ENCODE data around the gene CDK10. TPM values are rescaled to one million over a fixed set of nuclear protein-coding genes. Genes with fewer than 3 reads are reported as not detected.
A peak's percentile ranks its signal among the peaks of the same experiment; 100 is the strongest.

The CDK10 gene
- total RNA-seq, 2 experiments from 2014 or later: 80.5 to 94.2 TPM

DNA sequence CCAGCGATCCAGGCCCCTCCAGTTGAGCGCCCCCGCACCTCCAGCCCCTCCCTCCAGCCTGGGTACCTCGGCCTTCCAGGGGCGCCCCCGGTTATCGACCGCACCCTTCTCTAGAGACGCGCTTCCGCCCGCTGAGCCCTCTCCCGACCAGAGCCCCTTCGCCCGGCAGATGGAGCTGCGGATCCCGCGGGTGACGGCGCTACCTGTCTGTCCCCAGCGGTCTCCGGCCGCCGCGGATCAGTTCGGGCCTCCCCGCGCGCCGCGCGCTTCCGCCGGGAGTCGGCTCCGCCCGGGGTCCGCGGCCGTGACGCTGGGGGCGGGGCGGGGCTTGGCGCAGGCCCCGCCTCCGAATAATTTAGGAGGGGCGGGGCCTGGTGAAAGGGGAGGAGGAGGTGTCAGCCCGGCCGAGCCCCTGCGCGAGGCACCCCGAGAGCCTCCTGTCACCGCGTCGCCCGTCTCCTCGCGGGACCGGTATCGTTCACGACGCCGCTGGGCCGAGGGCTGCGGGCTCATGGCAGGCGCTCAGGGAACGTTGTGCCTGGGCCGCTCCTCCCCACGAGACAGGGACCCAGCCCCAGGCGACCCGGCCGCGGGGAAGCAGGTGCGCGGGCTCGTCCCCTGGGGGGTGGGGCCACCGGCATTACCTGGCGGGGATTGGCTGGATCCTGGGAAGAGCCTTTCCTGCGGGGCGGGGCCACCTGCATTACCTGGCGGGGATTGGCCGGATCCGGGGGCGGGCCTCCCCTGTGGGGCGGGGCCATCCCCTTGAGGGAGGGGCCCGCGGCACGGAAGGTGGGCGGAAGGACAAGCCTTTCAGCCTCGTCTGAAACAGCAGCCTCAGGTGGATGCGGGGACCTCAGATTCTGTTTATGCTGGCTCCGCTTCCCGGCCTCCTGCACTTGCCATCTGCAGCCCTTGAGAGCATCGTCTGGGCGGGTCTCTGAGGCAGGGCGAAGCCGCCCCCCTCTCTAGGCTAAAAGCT lies 15.2 kb downstream of the CDK10 start, which contains the start of gene SPATA2L:
TSS of gene SPATA2L (minus strand) at position 281 of the 982 bp plus-strand sequence. CDS start 473 bp downstream, outside the sequence.
- Mint-ChIP-seq H3K36me3 (no peaks in the 10 kb centered on the region), H3K4me3 (peak within 1 kb of the TSS; percentile 66), H3K27me3 (no peaks in the 10 kb centered on the region), H3K4me1 (peaks cover 21% of the 10 kb centered on the region), H3K27ac (peak within 1 kb of the TSS; percentile 73), H3K9me3 (ENCODE audit: low read depth) (no peaks in the 10 kb centered on the region)
- CTCF ChIA-PET: interaction anchor here (0.9 to 7.0 kb wide), 22 partner anchors 11 to 455 kb away, joined by 3 to 93 read pairs (median 6); partner anchors contain the start of genes CDK10 and TCF25
- peak; percentile 82 for ATAC-seq
- peak; percentile 97 for DNase-seq

DNA sequence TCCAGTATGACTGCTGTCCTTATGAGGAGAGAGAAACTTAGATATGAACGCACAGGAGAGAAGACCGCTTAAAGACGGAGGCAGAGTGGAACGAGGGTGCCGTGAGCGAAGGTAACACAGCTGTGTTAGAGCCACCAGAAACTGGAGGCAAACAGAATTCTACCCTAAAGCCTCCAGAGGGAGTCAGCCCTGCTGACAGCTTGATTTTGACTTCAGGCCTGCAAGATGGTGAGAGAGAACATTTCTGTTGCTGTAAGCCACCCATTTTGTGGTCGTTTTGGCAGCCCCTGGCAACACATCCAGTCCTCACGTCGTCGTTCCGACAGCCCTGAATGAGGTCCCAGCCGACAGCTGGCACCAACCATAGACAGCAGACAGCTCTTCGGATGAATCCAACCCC lies 17.8 kb downstream of the CDK10 start:
- H3K9me3 Mint-ChIP-seq (ENCODE audit: low read depth): no peaks in the 10 kb centered on the region
- H3K27ac Mint-ChIP-seq: no peak overlapping the region
- CTCF ChIA-PET: interaction anchor here (0.6 to 9.1 kb wide), 7 partner anchors 16 to 206 kb away, joined by 3 to 100 read pairs (median 4); partner anchors contain the start of gene VPS9D1
- H3K27me3 Mint-ChIP-seq: no peaks in the 10 kb centered on the region
- no peak overlapping the region for H3K4me3 Mint-ChIP-seq
- H3K36me3 Mint-ChIP-seq: no peaks in the 10 kb centered on the region
- DNase-seq (no peak), ATAC-seq (no peak)
- peaks cover 19% of the 10 kb centered on the region for H3K4me1 Mint-ChIP-seq

DNA sequence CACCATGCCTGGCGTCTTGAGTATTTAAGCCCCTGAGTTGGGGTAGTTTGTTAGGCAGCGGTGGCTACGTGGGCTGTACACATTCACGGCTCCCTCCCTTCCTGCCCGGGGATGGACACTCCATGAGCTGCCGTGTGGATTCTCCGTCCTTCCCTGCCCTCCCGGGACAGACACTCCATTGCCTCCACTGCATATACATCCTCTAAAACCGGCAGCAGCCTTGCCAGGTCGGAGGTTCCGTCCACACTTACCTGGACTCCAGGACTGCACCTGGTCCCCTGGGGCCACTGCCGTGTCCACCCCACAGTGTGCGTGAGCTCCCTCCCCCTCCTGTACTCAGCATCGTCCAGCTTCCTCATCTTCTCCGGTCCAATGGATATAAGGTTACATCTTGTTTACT lies 18.5 kb downstream of the CDK10 start:
- no peak overlapping the region for H3K27ac Mint-ChIP-seq
- ATAC-seq: no peak

DNA sequence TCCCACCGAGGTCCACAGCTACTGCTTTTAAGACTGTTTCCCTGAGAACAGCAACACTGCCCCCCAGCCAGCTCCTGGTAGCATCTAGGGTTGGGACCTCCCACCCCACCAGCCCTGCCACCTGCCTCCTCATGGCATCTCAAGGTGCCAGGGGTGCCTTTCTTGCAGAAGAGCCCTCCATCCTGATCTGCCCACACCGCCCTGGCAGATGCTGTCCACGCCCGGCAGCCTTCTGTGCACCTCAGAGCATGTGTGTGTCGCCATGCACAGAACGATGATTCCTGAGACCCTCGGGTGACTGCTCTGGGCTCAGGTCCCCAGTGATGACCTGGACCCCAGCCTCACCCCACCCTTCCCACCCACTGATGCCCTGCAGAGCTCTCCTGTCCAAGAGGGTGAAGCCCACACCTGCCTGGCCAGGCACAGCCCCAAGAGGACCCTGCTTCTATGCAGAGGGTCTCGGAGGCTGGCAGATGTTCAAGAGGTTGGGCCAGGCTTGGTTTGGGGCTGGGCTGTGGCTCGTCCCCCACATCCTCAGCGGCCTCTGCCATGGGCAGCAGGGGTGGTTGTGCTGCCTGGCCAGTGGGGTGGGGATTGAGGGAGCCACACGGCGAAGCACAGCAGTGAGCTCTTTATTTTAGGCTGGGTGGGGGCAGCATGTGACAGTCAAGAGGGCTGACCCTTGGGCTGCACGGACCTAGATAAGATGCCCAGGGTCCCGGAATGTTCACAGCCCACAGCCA lies 20.2 kb downstream of the CDK10 start:
- CTCF ChIA-PET: interaction anchor here (0.6 to 9.1 kb wide), 39 partner anchors 9 to 266 kb away, joined by 3 to 100 read pairs (median 4); partner anchors contain the start of genes CDK10, FANCA and VPS9D1
- Mint-ChIP-seq H3K4me3 (no peak overlapping the region), H3K36me3 (no peaks in the 10 kb centered on the region), H3K9me3 (ENCODE audit: low read depth) (no peaks in the 10 kb centered on the region), H3K27ac (no peak overlapping the region), H3K4me1 (peaks cover 11% of the 10 kb centered on the region), H3K27me3 (no peaks in the 10 kb centered on the region)
- ATAC-seq (no peak), DNase-seq (no peak)

More for the DNA sequence above, 18.5 kb downstream of the CDK10 start:
- Mint-ChIP-seq H3K4me3 (no peak overlapping the region), H3K36me3 (no peaks in the 10 kb centered on the region), H3K27me3 (no peaks in the 10 kb centered on the region), H3K9me3 (ENCODE audit: low read depth) (no peaks in the 10 kb centered on the region), H3K4me1 (peaks cover 17% of the 10 kb centered on the region)
- no peak for DNase-seq
- CTCF ChIA-PET: interaction anchor here (1.2 to 9.1 kb wide), 15 partner anchors 11 to 214 kb away, joined by 3 to 100 read pairs (median 15); partner anchors contain the start of genes MC1R and VPS9D1

DNA sequence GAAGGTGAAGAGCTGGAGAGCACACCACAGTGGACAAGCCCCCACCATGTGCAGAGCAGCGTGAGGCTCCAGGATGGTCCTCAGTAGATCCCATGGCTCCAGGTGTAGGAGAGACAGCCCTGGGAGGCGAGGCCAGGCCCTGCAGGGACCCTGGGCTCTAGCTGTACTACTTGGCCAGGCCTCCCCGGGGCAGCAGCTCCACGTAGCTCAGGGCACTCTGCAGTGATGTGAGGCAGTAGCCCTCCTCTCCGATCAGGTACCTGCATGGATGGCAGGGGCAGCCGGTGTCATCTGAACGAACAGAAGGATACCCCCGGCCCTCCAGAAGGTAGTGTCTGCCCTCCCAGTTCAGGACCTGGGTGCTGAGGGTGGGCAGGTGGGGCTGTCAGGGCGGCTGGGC lies 21.2 kb downstream of the CDK10 start:
- peaks cover 7% of the 10 kb centered on the region for H3K4me1 Mint-ChIP-seq
- H3K36me3 Mint-ChIP-seq: no peaks in the 10 kb centered on the region
- CTCF ChIA-PET: interaction anchor here (1.1 to 9.1 kb wide), 9 partner anchors 8 to 202 kb away, joined by 3 to 100 read pairs (median 23); no protein-coding TSS in a partner anchor
- H3K27ac Mint-ChIP-seq: no peak overlapping the region
- H3K4me3 Mint-ChIP-seq: no peak overlapping the region
- H3K27me3 Mint-ChIP-seq: no peaks in the 10 kb centered on the region
- no peak for DNase-seq
- no peak for ATAC-seq
- H3K9me3 Mint-ChIP-seq (ENCODE audit: low read depth): no peaks in the 10 kb centered on the region

DNA sequence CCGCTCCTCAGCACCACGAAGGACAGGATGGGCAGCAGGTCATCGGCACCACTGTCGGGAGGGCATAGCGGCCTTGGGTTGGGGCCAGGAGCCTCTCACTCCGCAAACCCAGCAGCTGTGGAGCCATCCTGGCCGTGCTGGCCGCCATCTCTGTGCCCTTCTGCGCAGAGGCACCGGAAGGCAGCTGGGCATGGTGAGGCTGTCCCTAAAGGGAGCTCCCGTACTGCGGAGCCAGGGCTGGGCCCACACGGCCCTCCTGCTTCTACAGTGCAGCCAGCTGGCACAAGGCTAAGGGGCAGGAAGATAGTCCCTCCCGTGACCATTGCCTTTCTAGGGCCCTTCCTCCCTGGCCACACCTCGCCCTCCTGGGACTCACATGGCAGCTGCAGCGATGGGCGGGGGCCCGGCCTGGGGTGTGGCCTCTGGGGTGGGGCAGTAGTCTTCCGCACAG lies 22.0 kb downstream of the CDK10 start:
- CTCF ChIA-PET: interaction anchor here (0.8 to 9.1 kb wide), 6 partner anchors 8 to 202 kb away, joined by 3 to 100 read pairs (median 8); no protein-coding TSS in a partner anchor
- no peak for DNase-seq
- Mint-ChIP-seq H3K9me3 (ENCODE audit: low read depth) (no peaks in the 10 kb centered on the region), H3K4me3 (no peak overlapping the region), H3K27ac (no peak overlapping the region), H3K27me3 (no peaks in the 10 kb centered on the region), H3K4me1 (peaks cover 11% of the 10 kb centered on the region), H3K36me3 (no peaks in the 10 kb centered on the region)
- ATAC-seq: no peak

DNA sequence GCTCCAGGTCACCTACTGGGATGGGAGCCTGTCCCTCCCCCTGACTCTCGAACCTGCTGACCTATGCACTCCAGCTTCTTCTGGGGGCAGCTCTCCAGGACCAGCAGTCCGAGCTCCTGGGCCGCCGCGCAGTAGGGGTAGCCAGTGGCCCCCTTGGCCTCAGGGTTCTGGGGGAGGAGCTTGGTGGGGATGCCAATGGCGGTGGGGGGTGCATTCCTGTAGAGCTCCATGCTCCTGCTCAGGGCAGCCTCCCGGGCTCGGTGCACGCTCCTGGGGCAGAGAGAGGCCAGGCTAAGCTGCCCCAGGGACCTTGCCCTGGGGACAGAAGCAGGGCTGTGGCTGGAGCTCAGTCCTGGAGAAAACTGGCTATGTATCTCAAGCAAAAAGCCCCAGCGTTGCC lies 22.7 kb downstream of the CDK10 start:
- Mint-ChIP-seq H3K4me1 (peaks cover 14% of the 10 kb centered on the region), H3K9me3 (ENCODE audit: low read depth) (no peaks in the 10 kb centered on the region), H3K36me3 (peaks cover 1% of the 10 kb centered on the region), H3K27ac (no peak overlapping the region), H3K4me3 (no peak overlapping the region), H3K27me3 (no peaks in the 10 kb centered on the region)
- CTCF ChIA-PET: interaction anchor here (0.8 to 9.1 kb wide), 5 partner anchors 9 to 201 kb away, joined by 3 to 100 read pairs (median 5); no protein-coding TSS in a partner anchor
- DNase-seq (no peak), ATAC-seq (no peak)

DNA sequence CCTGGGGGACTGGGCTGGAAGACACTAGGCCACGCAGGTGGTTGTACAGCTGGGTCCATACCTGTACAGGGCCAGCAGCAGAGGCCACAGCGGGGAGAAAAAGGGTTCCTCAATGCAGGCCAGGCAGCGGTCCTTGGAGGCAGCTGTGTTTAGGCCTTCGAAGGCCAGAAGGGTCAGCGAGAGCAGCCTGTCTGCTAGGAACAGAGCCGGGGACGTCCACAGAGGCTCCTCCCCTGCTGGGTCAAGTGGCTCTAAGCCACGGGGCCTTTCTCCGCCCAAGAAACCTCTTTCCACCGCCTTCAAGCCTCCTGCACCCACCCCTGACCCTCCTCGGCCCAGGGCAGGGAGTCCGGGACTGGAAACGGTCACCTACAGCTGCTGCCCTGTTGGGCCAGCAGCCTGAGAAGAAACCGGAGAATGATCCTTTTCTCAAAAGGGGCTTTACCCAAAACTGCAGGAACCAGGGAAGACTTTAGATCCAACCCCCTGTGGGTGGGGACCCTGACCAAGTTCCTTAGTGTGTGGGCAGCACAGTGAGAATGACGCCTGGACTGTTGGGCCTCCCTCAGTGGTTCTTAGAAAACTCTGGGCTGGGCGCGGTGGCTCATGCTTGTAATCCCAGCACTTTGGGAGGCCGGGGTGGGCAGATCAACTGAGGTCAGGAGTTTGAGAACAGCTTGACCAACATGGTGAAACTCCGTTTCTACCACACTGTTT lies 23.4 kb downstream of the CDK10 start:
- H3K4me3 Mint-ChIP-seq: no peak overlapping the region
- CTCF ChIA-PET: interaction anchor here (0.9 to 9.1 kb wide), 6 partner anchors 10 to 201 kb away, joined by 3 to 100 read pairs (median 10); partner anchors contain the start of gene SPATA2L

DNA sequence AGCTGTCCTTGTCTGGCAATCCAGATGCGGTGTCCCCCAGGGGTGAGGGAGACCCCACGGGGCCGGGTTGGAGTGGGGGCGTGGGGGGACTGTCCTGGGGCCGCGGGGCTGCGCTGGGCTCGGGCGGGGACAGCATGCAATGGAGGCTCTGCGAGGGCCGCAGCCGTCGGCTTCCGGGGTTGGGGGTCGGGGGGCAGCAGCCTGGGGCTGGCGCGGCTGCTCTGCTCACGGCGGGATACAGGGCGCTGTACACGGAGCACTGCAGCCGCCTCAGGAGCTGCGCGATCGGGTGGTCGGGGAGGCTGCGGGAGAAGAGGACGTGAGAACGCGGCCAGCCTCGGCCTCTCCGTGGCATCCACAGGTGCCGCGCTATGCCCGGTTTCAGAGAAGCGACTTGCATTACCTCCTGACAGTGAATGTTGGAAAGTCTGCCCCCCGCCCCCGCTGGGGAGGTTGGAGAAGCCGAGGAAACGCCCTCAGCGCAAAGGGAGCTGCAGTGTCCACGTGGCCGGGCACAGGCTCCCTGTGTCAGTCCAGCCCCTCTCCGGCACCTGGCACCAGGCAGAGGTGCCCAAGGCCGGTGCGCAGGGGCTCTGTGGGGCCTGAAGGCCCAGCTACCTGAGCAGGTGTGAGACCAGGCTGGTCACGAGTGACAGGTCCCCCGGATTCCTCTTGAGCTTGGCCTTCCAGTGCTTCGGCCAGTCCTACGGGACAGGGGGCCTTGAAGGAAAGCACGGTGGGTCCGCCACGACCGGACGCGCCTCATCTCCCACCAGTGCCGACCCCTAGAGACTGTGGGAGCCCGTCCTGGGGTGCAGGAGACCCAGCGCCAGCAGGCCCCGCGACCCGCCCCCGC lies 24.4 kb downstream of the CDK10 start:
- no peaks in the 10 kb centered on the region for H3K9me3 Mint-ChIP-seq (ENCODE audit: low read depth)
- no peak overlapping the region for H3K4me3 Mint-ChIP-seq
- peaks cover 9% of the 10 kb centered on the region for H3K36me3 Mint-ChIP-seq
- no peaks in the 10 kb centered on the region for H3K27me3 Mint-ChIP-seq
- CTCF ChIA-PET: interaction anchor here (0.9 to 9.1 kb wide), 5 partner anchors 11 to 151 kb away, joined by 3 to 100 read pairs (median 15); partner anchors contain the start of gene SPATA2L
- no peak for ATAC-seq
- no peak overlapping the region for H3K27ac Mint-ChIP-seq
- H3K4me1 Mint-ChIP-seq: peaks cover 15% of the 10 kb centered on the region
- no peak for DNase-seq

More for the DNA sequence above, 23.4 kb downstream of the CDK10 start:
- peaks cover 16% of the 10 kb centered on the region for H3K4me1 Mint-ChIP-seq
- no peak overlapping the region for H3K27ac Mint-ChIP-seq
- peaks cover 8% of the 10 kb centered on the region for H3K36me3 Mint-ChIP-seq
- DNase-seq (no peak), ATAC-seq (no peak)
- H3K27me3 Mint-ChIP-seq: no peaks in the 10 kb centered on the region
- no peaks in the 10 kb centered on the region for H3K9me3 Mint-ChIP-seq (ENCODE audit: low read depth)

DNA sequence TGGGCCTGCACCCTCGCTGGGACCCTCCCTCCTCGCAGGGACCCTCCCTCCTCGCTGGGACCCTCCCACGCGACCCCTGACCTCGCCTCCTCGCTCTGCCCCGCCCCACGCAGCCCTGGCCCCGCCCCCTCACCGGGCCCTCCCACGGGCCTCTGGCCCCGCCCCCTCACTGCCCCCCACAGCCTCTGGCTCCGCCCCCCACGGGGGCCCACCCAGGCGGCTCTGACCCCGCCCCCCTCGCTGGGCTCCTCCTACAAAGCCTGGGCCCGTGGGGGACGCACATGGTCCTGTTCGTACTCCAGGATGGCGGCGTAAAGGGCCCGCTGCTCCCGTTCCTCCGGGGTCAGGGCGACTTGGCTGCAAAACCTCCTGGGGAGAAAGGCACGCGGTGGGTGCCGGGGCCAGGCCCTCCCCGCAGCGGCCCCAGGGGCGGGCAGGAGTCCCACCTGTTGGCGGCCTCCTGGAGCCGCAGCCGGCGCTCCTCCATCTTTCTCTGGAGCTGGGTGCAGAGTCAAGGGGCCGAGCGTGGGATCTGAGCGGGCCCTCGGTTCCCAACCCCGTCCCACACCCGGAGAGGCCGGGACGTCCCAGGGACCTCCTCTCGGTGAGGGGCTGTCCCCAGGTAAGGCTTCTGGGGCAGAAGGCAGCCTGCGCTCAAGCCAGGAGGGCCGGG lies 25.2 kb downstream of the CDK10 start:
- Mint-ChIP-seq H3K36me3 (peaks cover 10% of the 10 kb centered on the region), H3K4me1 (peaks cover 13% of the 10 kb centered on the region), H3K27ac (no peak overlapping the region), H3K4me3 (peak overlapping the region; percentile 68), H3K9me3 (ENCODE audit: low read depth) (no peaks in the 10 kb centered on the region), H3K27me3 (no peaks in the 10 kb centered on the region)
- peak; percentile 92 for ATAC-seq
- CTCF ChIA-PET: interaction anchor here (1.0 to 5.0 kb wide), 5 partner anchors 9 to 150 kb away, joined by 3 to 24 read pairs (median 5); partner anchors contain the start of gene SPATA2L
- peak; percentile 87 for DNase-seq

DNA sequence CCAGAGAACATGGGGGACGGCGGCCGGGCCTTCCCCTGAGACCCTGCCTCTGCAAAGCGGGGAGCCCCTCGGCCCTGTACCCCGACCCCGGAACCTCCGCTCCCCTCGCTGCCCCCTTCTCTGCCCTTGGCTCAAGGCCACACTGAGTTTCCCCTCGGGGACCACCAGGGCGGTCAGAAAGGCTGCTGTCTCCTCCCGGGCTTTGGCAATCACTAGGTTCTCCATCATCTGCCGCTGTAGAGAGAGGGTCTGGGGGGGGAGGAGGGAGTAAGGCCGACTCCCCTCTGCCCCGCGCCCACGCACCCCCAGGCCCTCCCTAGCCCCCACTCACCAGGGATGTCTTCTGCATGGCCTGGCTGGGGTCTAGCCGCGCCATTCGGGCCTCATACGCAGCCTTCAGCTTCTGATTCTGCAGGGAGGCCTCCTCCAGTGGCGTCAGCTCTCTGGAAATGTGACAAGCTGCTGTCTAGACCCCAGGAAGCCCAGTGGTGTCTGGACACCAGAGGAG lies 25.8 kb downstream of the CDK10 start:
- no peaks in the 10 kb centered on the region for H3K9me3 Mint-ChIP-seq (ENCODE audit: low read depth)
- peaks cover 11% of the 10 kb centered on the region for H3K36me3 Mint-ChIP-seq
- CTCF ChIA-PET: interaction anchor here (1.0 to 5.0 kb wide), 4 partner anchors 10 to 148 kb away, joined by 3 to 24 read pairs (median 4); partner anchors contain the start of gene SPATA2L
- ATAC-seq (peak; percentile 2), DNase-seq (no peak)
- peak overlapping the region; percentile 68 for H3K4me3 Mint-ChIP-seq
- no peaks in the 10 kb centered on the region for H3K27me3 Mint-ChIP-seq
- peaks cover 13% of the 10 kb centered on the region for H3K4me1 Mint-ChIP-seq
- H3K27ac Mint-ChIP-seq: peak overlapping the region; percentile 66
